Raji (cell line): Measurements from ENCODE around the gene VPS39.

Source experiments
- POLR2A ChIP-seq: IDR thresholded peaks from 2 replicates; pipeline ENCODE4 v1.6.1; 2011; ENCODE audit warnings: low read depth, low read length, control low read depth; ENCODE audit not compliant: insufficient read depth

The VPS39 gene

GRCh38 chr15:42175671-42176070 lies 32.4 kb downstream of the VPS39 start:
- no peak for TF ChIP-seq POLR2A

GRCh38 chr15:42172475-42172874 lies 35.6 kb downstream of the VPS39 start:
- no peak for TF ChIP-seq POLR2A

- TF ChIP-seq POLR2A = no peak
Observed at GRCh38 chr15:42171795-42172194, 36.3 kb downstream of the VPS39 start.

GRCh38 chr15:42171122-42171521 lies 37.0 kb downstream of the VPS39 start:
- TF ChIP-seq POLR2A = no peak

GRCh38 chr15:42166225-42166940 lies 41.7 kb downstream of the VPS39 start:
- no peak for TF ChIP-seq POLR2A

- no peak for TF ChIP-seq POLR2A
Observed at GRCh38 chr15:42165106-42165505, 43.0 kb downstream of the VPS39 start.

GRCh38 chr15:42163947-42164550 lies 44.1 kb downstream of the VPS39 start:
- no peak for TF ChIP-seq POLR2A

- TF ChIP-seq POLR2A = no peak
Observed at GRCh38 chr15:42163291-42163690, 44.8 kb downstream of the VPS39 start.

GRCh38 chr15:42160136-42160535 lies 48.0 kb downstream of the VPS39 start:
- no peak for TF ChIP-seq POLR2A

- TF ChIP-seq POLR2A = no peak
Observed at GRCh38 chr15:42159381-42160015, 48.6 kb downstream of the VPS39 start.

- TF ChIP-seq POLR2A = no peak
Observed at GRCh38 chr15:42158941-42159340, 49.2 kb downstream of the VPS39 start.

- TF ChIP-seq POLR2A = no peak
Observed at GRCh38 chr15:42157981-42158765, 49.9 kb downstream of the VPS39 start.

GRCh38 chr15:42157381-42157780 lies 50.7 kb downstream of the VPS39 start:
- no peak for TF ChIP-seq POLR2A

- no peak for TF ChIP-seq POLR2A
Observed at GRCh38 chr15:42156243-42156922, 51.7 kb downstream of the VPS39 start, which contains the start of gene PLA2G4F. PLA2G4F (minus strand) TSS chr15:42156636; CDS start chr15:42156549, 87 bp downstream.

- TF ChIP-seq POLR2A = no peak
Observed at GRCh38 chr15:42155546-42156242, 52.4 kb downstream of the VPS39 start.

GRCh38 chr15:42154956-42155355 lies 53.1 kb downstream of the VPS39 start:
- TF ChIP-seq POLR2A = no peak
